ENCODE results near the gene RTN4R. TPM values are rescaled to one million over a fixed set of nuclear protein-coding genes. Genes with fewer than 3 reads are reported as not detected.
A peak's percentile ranks its signal among the peaks of the same experiment; 100 is the strongest.
"Not testable (repeated sequence)": the region's sequence is repeated elsewhere in the genome, so short reads cannot be mapped to it uniquely, and the experiment has no call there.

RTN4R gene
- total and polyA plus RNA-seq, 2 of the 13 experiments (the other 11 are each of a cell fraction or from before 2014, with no cell fraction given), result 0.22 to 0.77 TPM

- TF ChIP-seq PBX2 (CRISPR knock-in tag; IDR thresholded peaks at IDR 0.05) (peak; percentile 72), SMYD3 (CRISPR knock-in tag; IDR thresholded peaks at IDR 0.05) (no peak), PRDM15 (CRISPR knock-in tag; IDR thresholded peaks at IDR 0.05) (no peak), SAP130 (CRISPR knock-in tag; IDR thresholded peaks at IDR 0.05; ENCODE audit: low read depth) (peak; percentile 19; the same call in 1 of the 2 replicates), UBTF (CRISPR knock-in tag; IDR thresholded peaks at IDR 0.05) (0 out of 2 replicates have a peak, but pooled peaks have one; percentile 28), ATF1 (CRISPR knock-in tag; IDR thresholded peaks at IDR 0.05) (no peak), ZNF460 (CRISPR knock-in tag; IDR thresholded peaks at IDR 0.05; ENCODE audit: borderline replicate concordance) (no peak), ZNF143 (CRISPR knock-in tag; IDR thresholded peaks at IDR 0.05) (no peak), ZNF792 (CRISPR knock-in tag; IDR thresholded peaks at IDR 0.05) (no peak)
Measured at GRCh38 chr22:20264614-20265452, 3.3 kb downstream of the RTN4R start (continued).

- H3K4me3 ChIP-seq (replicated peaks in 1 of 3; ENCODE audit: insufficient read depth in 1 of 3, low read depth in 2 of 3, low read length in 3 of 3); CTCF ChIA-PET (ENCODE audit: low intra/inter-chr PET ratio, low total read pairs); DNase-seq (ENCODE audit: low spot score); ATAC-seq; H3K9ac ChIP-seq (ENCODE audit: insufficient read depth, low read depth, low read length); in situ Hi-C loops (cut with HindIII; ENCODE audit: extremely low pct_ligation_motif_present, low pct_unique_long_range_greater_than_20kb); H3K4me2 ChIP-seq (ENCODE audit: low read depth, low read length); H3K9me3 ChIP-seq (ENCODE audit: low read length); H3K27ac ChIP-seq (ENCODE audit: extremely low read length, insufficient read depth, low read length); POLR2A ChIA-PET; H3K36me3 ChIP-seq (replicated peaks in 1 of 2; ENCODE audit: control insufficient read depth in 1 of 2, insufficient read depth in 2 of 2, low read length in 2 of 2); H4K20me1 ChIP-seq (ENCODE audit: insufficient read depth, low read length); H3K79me2 ChIP-seq (ENCODE audit: insufficient read depth, low read length); BruUV-seq (replicated peaks); FAIRE-seq; H2AFZ ChIP-seq (ENCODE audit: low read length): not testable (repeated sequence)
- peaks cover 18% of the 10 kb centered on the region for H3K4me1 ChIP-seq (ENCODE audit: insufficient read depth, low read length)
- 51% methylated on average over 5 of the region's 17 CpGs for WGBS (ENCODE audit: low lambda C conversion rate)
- peaks cover 7 to 47% of the 10 kb centered on the region in 2 experiments; a peak in 4 of 5 replicates for H3K27me3 ChIP-seq (ENCODE audit: control insufficient read depth in 1 of 2, insufficient read depth in 2 of 2, low read length in 2 of 2)
- intact Hi-C loops (cut with micrococcal nuclease; ENCODE audit: unreplicated experiment), result loop anchor here (10.0 kb wide), 1 partner anchor 919 kb away; no protein-coding TSS in a partner anchor
Measured at GRCh38 chr22:20263404-20264281, 4.5 kb downstream of the RTN4R start.

Measured in HepG2 (cell line).